GM15510 (cell line): ENCODE results near the gene IFT80.

Experiments used
- POLR2A ChIP-seq: IDR thresholded peaks from 3 replicates; pipeline ENCODE4 v1.6.1; 2011; ENCODE audit warnings: borderline replicate concordance; ENCODE audit not compliant: insufficient read length; ENCODE audit errors: extremely low read depth

The IFT80 gene

DNA sequence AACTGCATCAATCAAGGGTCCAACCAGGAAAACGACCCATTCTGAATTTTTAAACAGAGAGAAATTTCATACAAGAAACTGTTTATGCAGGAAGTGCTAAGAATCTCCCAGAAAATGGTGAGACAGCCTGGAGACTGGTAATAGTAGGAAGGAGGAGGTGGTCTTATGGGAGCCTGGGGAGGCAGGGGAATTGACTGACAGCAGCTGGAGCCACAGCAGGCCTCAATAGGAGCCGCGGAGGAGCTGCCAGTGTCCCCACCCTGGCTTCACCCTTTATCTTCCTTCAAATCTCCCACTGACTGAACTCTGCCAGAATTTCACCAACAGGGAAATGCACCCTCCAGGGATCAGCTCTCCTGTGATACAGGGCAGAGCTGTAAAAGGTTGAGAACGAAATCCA lies 181.3 kb downstream of the IFT80 start:
- TF ChIP-seq POLR2A: no peak

DNA sequence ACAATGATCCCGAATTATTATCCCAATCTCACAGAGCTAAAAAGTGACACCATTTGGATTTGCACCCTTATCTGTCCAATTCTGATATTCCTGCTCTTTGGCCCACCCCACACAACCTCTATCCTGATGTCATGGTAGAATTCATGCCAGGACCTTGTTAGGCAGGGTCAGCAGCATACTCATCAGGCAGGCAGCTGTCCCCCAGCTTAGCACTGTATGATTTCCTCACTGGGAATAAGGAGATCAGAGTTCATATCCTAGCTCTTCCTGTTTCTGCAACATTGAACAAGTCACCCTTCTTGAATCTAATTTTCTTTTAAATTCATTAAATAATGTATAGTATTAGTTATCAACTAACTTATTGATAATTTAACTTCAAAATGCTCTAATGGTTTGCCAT lies 185.8 kb downstream of the IFT80 start:
- no peak for TF ChIP-seq POLR2A

DNA sequence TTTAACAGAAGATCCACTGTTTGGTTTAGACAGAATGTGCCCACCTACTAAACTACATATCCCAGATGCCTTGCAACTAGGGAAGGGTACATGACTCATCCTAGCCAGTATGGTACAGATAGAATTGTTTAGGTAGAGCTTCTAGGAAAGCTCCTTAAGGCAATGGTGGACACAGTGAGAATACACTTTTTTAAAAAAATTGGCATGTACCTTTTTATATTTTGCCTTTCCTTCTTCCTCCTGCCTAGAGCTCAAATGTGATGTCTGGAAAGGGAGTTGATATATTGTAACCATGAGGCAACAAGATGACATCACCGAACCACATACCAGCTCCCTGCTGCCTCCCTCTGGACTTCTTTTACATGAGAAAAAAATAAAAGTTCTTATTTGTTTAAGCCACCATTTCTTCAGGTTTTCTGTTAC lies 188.2 kb downstream of the IFT80 start:
- no peak for TF ChIP-seq POLR2A

DNA sequence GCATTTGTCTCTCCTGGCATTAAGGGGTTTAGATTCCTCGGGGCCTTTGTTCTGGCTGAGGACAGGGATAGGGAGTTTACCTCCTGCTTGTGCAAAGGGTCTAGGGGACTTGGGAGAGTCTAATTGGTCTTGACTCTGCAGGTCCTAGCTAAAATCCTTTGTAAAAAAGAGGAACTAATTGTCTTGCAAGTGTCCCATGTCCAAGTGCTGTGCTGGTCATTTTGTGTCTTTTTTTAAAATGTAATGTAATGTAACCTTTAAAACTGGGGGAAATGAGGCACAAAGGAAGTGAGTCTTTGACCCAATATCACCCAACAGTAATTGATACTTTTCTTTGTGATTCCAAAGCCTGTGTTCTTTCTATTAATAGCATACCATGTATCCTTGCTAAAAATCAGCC lies 188.7 kb downstream of the IFT80 start:
- no peak for TF ChIP-seq POLR2A
